HFF-Myc (cell line): ENCODE measurements around the gene AVPR2.

ENCODE experiments used
- DNase-seq: peaks from one replicate; pipeline ENCODE4 v3.0.0-alpha.2; 2011; ENCODE audit warnings: low read depth; ENCODE audit errors: extremely low read depth
- H3K4me3 ChIP-seq: replicated peaks from 2 replicates; pipeline ENCODE4 v1.5.1; 2011; ENCODE audit warnings: low read depth, mild to moderate bottlenecking, control low read depth, low read length
- CTCF ChIP-seq: IDR thresholded peaks from 2 replicates; pipeline ENCODE4 v1.5.1; 2012; ENCODE audit warnings: mild to moderate bottlenecking, low read depth, low read length, control low read depth; ENCODE audit errors: missing control alignments

The AVPR2 gene

GRCh38 chrX:153955228-153955732 is 50.8 kb downstream of the AVPR2 start:
- no peak overlapping the region for H3K4me3 ChIP-seq
- no peak for DNase-seq
- no peak for TF ChIP-seq CTCF

- no peak for DNase-seq
- no peak for TF ChIP-seq CTCF
- no peak overlapping the region for H3K4me3 ChIP-seq
These were observed 51.8 kb downstream of the AVPR2 start for GRCh38 chrX:153956044-153956907.
